ENCODE data around the gene KCP.
"Not testable (repeated sequence)": the region's sequence is repeated elsewhere in the genome, so short reads cannot be mapped to it uniquely, and the experiment has no call there.

KCP gene

GRCh38 chr7:128910569-128910945 is at the start of gene KCP:
Gene KCP (minus strand): TSS chr7:128910709. CDS start chr7:128910676, 33 bp downstream.
- DNase-seq = no peak

GRCh38 chr7:128959296-128959695 is 48.8 kb upstream of the KCP start:
- no peak for DNase-seq

- DNase-seq = no peak
Measured at GRCh38 chr7:128955981-128956380, 45.5 kb upstream of the KCP start.

GRCh38 chr7:128954830-128955802 is 44.6 kb upstream of the KCP start:
- DNase-seq = no peak

- DNase-seq = no peak
Measured at GRCh38 chr7:128954150-128954549, 43.6 kb upstream of the KCP start.

- DNase-seq = no peak
Measured at GRCh38 chr7:128951296-128951695, 40.8 kb upstream of the KCP start.

- no peak for DNase-seq
Measured at GRCh38 chr7:128948976-128949760, 38.7 kb upstream of the KCP start.

GRCh38 chr7:128948312-128948973 is 37.9 kb upstream of the KCP start:
- DNase-seq = no peak

GRCh38 chr7:128947854-128948253 is 37.3 kb upstream of the KCP start:
- no peak for DNase-seq

GRCh38 chr7:128946936-128947830 is 36.7 kb upstream of the KCP start:
- DNase-seq = no peak

GRCh38 chr7:128945668-128946366 is 35.3 kb upstream of the KCP start:
- no peak for DNase-seq

GRCh38 chr7:128944487-128945236 is 34.2 kb upstream of the KCP start:
- DNase-seq = no peak

GRCh38 chr7:128943251-128943650 is 32.7 kb upstream of the KCP start:
- DNase-seq = not testable (repeated sequence)

GRCh38 chr7:128941946-128942526 is 31.5 kb upstream of the KCP start:
- DNase-seq = no peak

GRCh38 chr7:128941323-128941890 is 30.9 kb upstream of the KCP start:
- no peak for DNase-seq

- no peak for DNase-seq
Measured at GRCh38 chr7:128940494-128941322, 30.2 kb upstream of the KCP start.

GRCh38 chr7:128939861-128940410 is 29.4 kb upstream of the KCP start:
- no peak for DNase-seq

- DNase-seq = no peak
Measured at GRCh38 chr7:128939075-128939860, 28.8 kb upstream of the KCP start.
